HG02759 (cell line): ENCODE results near the gene MGST3.
A peak's percentile ranks its signal among the peaks of the same experiment; 100 is the strongest.
"Not testable (repeated sequence)": the region's sequence is repeated elsewhere in the genome, so short reads cannot be mapped to it uniquely, and the experiment has no call there.

Experiments used
- ATAC-seq: cut with Tn5 transposase; IDR thresholded peaks from one replicate; pipeline ENCODE4 v1.9.1; 2021; ENCODE audit warnings: mild to moderate bottlenecking, moderate library complexity; ENCODE audit not compliant: unreplicated experiment

Gene MGST3

DNA sequence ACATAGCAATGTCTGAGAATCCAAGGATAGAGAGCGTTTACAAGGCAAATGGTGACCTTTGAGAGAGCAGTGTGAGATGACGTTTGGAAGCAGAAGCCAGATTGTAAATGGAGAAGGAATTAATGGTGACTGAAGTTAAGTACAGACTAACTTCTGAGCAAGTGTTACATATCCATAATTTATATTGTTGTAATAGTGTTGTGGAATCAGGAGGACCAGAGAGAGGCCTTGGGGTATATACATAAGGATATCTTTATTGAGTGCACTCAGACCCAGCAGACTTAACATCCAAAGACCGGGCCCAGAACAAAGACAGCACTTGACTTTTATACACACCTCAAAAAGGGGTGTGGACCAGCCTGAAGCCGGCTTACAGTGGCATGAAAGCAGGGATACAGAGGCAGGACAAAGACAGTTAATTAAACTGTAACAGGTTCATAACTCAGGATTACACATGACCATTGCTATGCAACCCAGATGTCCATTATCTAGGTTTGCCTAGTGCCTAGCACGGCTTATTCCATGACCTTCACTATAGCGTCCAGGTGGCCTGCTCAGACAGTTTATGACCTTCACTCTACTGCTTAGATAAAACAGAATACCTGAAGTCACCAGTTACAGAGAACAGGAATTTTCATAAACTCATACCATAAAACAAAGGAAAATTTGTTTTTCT, 2.7 kb upstream of the MGST3 start:
- no peak for ATAC-seq

DNA sequence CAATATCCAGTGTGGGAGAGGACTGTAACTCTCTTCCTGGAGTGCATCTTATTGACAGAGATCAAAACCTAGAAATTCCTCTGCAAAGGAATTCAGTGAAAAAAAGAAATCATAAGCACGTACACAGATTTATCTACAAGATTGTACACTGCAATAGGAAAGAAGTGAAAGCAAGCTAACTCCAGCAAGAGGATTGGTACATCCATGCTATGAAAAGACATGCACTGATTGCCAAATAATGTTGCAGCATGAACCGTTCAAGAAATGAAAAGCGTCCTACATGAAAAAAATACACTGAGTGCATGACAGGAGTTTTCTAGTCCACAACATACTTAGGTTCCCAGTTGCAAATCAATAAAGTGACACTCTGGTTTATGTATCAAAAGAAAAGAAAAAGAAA, 1.9 kb upstream of the MGST3 start:
- no peak for ATAC-seq

DNA sequence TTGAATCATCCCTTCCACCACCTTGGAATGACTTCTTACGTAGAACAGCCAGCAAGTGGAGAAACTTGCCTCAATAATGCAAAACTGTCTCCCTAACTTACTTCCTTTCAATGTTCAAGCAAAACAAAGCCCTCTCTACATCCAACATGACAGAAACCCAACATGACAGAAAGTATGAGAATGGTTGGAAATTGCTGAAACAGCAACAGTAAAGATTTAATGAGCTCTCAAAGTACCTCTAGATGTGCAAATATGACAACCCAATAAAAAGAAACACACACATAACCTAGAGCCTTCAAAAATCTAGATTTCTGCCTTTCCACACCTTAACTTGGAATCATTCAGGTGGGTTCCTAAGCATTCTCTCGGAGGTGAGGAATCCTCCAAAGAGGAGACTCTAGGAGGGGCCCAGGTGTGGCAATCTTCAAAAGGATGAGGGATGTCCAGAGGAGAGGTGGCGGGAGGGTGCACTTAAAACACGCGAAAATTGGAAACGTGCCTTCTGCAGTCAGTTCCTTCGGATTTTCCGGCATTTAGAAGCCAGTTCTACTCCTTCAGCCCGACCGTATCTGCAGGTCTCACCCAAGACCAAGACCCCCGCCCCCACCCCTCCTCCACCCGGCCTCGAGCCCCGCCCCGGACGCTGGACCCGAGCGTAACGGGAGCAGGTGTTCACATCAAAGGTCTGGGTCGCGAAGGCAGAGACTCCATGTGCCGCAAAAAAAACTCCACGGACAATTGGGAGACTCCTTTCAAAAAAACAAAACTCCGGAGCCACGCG, 996 bp upstream of the MGST3 start:
- ATAC-seq = peak; percentile 0

DNA sequence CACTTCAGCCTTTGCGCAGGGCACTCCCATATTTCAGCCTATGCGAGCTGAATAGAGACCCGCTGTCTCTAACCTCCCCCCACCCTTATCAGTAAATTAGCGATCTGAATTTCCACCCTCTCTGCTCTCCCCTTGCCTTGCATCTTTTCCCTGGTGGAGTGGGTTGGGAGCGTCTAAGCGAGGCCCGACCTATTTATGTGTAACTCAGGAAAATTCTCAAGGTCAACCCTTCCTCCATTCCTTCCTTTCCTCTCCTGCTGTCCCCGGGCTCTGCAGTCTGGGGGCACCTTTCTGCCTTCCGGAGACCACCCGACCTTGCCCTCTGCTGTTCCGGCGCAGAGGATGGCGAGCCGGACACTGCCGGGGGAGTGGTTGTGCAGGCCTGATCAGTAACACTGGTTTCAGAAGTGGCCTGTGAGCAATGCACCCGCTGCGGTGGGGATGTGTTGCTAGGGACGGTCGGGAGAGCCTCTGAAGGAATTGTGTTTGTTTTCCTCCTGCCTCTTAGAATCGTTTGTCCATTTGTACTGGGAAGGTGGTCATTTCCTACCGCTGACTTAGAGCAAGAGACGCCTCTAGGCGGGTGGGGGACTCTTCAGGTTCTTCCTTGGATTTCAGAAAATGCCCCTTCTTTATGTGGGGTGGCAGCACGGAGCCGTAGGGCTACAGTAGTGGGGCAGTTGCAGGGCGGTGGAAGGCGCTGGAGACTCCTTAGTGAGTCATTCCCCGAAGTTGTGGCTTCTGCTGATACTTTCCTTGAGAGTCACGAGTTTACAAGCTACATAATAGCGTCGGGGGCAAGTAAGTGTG, 513 bp downstream of the MGST3 start:
- ATAC-seq = peak; percentile 35

DNA sequence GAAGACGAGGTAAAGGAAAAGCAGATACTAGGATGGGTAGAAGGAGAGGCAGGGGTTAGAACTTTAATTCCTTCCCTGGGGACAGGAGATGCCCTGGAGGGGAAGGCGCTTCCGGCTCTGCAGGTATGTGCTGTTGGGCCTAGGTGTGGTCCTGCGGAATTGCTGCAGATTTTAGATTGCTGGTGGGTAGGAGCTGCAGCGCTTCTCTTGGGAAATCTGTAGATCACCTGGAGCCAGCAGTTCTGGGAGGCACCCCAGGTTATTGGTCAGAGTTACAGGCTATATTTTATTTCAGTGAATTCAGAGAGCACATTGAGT, 1.1 kb downstream of the MGST3 start:
- ATAC-seq = no peak

DNA sequence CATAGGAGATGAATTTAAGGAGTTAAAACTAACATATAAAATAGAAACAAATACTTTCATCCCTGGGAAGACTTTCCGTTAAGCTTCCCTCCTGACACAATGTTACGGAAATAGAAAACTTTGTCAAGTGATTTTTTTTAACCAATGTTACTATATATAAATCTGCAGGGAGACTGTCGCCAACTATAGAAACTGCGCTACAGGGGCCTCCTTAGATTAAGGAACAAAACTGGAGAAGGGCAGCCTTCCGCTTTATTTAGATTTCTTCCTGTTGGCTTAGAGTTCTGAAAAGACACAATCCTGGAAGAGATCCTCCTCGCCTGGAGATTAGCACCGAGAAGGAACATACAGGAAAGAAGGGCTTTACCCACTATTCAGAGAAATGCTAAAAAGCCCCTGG, 1.5 kb downstream of the MGST3 start:
- ATAC-seq = no peak

DNA sequence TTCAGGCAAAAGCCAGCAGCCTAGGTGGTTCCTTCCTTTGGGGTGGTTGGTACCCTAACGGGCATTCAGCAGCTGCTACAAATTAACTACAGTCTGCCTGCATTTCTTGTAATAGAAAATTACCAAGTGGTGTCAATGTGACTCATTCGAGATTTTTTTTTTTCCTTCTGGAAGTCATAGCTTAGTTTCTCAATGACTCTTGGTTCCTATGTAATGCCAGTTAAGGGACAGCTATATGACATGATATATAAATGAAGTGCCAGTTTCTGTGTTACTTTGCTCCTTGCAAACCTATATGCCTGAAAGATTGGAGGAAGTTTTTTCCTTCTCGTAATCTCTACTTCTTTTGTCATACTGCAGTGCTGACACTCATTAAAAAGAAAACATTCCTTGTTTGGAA, 2.6 kb downstream of the MGST3 start:
- peak; percentile 7 for ATAC-seq

DNA sequence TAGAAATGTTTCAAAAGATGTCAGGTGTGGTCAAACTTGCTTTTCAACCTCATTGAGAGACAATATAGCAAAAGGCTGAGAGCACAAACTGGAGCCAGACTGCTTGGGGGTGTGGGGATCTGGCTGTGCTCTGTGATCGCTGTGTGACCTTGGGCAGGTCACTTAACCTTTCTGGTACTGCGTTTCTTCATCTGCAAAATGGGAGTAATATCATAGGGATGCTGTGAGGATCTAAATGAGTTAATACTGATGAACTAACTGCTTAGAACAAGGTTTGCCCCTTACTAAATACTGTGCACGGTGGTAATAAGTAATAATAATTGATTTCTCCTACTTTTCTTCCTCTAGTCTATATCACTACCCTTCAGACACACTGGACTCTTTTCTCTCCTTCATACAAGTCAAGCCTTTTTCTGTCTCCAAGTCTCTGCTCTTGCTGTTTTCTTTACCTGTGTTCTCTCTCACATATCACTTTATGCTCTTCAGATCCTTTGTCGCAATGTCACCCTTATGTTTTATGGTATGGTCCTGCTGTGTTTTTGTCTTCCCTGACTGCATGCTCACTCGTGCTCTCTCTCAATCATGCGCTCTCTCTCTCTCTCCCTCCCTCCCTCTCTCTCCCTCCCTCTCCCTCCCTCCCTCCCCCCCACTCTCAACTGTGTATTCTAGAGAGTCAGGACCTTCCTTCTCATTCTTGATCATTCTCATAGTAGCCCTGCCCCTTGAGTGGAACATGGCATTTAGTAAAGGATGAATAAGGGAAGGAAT, 3.3 kb downstream of the MGST3 start:
- no peak for ATAC-seq

DNA sequence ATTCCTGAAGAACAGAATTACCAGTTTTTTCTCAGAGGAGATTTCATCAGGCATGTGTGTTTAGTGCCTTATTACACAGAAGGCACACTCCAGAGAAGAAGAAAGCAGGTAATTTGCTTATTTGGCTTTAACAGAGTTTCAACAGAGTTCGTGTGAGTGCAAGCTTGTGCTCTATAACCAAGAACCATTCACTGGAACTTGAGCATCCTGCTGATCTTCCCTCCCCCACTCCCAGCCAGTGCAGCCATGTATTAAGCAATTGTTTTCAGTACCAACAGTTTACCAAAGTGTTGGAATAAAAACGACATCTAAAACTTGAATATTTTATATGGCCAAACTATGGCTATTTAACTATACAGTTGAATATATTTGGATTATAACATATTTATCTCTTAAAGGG, 4.3 kb downstream of the MGST3 start:
- no peak for ATAC-seq

DNA sequence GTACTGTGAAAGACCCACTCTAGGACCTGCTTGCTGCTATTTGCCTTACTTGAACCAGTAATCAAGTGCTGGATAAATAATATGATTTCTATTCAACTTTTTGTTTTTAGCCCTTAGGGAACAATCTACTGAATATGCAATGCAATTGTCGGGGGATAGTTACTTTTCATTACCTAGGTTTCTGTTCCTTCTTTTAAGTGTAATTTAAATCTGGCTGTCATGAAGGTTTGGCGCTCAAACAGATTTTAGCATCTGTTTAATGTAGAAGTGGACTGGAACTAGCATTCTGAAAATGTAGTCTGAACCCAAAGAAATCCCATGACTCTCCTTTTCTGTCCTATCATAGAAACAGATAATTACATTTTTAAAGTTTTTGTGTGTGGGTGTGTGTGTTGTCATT, 4.8 kb downstream of the MGST3 start:
- ATAC-seq = no peak

DNA sequence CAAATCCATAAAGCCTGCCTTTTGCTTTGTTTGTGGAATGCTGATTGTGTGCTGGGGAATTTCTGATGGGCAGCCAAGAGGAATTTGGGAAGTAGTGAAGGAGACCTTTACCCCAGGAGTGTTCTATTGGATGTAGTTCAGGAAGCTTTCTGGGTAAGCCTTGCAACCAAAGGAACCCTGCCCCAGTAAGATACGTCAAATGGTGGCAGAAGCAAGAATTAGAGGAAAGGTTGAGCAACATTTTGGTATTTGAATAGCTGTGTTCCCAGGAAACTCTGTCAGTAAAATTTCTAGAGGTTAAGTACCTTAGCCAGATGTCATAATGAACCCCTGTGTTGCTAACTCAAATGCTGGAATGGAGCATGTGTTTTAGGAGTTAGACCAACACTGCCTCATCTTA, 6.4 kb downstream of the MGST3 start:
- ATAC-seq = no peak

DNA sequence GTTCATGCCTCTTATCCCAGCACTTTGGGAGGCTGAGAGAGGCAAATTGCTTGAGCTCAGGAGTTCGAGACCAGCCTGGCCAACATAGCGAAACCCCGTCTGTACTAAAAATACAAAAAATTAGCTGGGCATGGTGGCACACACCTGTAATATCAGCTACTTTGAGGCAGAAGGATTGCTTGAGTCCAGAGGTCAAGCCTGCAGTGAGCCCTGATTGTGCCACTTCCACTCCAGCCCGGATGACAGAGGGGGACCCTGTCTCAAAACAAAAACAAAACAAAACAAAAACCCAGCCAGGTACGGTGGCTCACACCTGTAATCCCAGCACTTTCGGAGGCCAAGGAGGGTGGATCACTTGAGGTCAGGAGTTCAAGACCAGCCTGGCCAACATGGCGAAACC, 7.2 kb downstream of the MGST3 start:
- not testable (repeated sequence) for ATAC-seq

DNA sequence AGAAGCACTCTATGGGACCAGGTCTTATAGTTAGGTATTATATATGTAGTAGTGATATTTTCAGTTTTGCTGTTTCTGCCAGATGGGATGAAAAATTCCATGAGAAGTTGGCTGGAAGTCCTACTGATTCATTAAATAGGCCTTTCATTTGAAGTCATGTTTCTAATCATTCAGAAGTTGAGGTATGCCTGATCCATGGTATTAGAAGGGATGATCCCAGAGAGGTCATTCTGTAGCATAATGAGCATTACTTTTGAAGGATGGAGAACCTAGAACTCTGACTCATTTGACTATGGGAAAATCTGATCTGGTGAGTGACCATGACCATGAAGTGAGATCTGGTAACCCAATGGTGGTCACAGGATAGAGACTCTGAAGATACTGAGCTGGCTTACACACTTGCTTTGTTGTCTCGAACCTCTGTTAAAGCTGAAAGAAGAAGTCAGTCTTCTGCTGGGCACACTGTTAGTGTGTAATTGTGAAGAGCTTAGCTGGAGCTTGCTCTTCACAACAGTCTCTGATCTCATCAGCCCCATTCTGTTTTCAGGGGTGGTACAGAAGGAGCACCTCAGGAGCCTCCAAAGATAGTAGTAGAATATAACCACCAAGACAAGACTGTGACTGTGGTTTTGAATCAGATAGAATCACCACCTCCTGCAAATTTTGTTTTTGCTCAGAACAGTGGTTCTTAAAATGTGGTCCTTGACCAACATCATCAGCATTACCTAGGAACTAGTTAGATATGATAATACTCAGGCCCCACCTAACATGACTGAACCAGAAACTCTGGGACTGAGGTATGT, 9.0 kb downstream of the MGST3 start:
- no peak for ATAC-seq

DNA sequence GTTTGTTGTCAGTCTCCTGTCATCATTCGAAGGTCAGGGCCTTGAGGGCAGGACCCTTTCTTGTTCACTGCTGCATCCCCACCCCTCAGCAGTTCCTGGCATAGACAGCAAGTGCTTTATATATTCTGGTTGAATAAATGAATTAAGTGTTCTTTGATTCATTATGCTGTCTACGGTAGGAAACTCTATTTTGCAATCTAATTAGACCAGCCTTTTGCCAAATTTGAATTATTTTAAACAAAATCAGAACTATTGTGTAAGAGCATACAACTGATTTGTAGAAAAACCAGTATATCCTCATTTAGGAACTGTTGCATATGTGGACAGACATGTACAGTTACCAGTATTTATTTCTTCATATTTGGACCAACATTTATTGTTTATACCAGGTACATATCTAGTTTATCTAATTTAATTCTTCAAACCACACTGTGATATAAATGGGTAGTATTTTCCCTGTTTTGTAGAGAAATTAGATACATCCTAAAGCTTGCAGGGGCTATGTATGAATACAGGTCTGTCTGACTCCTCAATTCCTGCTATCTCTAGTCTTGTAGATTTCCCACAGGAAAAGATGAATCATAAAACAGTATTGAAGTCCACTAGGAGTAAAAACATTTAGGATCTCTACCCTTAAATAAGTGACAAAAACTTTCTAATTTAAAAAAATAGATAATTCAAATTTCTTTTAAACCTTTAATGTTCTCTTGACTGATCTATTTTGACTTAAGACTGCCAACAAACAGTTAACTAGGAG, 10.4 kb downstream of the MGST3 start:
- ATAC-seq = no peak

DNA sequence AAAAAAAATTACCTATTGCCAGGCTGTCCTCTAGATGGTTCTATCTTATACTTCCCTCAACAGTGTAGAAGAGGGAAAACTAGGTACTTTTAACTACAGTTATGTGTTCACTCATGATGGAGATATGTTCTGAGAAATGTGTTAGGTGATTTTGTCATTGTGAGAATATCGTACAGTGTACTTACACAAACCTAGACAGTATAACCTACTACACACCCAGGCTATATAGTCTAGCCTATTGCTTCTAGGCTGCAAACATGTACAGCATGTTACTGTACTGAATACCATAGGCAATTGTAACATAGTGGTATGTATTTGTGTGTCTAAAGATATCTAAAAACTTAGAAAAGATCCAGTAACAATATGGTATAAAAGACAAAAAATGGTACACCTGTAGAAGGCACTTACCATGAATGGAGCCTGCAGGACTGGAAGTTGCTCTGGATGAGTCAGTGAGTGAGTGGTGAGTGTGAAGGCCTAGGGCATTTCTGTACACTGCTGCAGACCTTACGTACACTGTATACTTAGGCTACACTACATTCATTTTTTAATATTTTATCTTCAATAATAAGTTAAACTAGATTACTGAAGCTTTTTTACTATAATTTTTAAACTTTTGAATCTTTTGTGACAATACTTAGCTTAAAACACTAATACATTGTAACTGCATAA, 13.2 kb downstream of the MGST3 start:
- ATAC-seq = no peak

DNA sequence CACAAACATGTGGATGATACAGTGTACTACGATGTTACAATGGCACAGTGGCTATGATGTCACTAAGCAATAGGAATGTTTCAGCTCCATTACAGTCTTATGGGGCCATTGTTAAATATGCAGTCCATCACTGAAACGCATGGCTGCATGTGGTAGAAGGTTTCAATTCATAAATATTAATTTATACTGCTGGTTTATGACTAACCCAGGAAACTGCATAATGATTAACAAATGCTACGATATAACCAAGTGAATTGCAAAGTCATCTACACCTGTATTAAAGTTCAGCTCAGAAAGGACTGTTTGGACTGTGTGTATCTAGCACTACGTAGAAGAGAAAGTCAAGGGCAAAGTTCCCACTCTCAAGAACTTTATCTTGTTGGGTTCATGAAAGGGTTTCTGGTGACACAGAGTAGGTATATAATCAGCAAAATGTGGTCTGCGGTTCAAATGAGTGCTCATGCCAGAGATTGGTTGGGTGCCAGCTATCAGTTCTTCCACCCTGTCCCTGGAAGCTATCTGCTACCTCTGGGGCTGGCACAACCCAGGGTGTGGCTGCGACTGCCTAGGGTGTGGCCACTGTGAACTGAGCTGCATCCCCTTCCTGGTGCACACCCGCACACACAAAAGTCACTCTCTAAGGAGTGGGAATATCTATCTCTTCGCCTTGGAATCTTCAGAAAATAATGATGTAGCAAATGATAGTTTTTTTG, 14.8 kb downstream of the MGST3 start:
- peak; percentile 53 for ATAC-seq

DNA sequence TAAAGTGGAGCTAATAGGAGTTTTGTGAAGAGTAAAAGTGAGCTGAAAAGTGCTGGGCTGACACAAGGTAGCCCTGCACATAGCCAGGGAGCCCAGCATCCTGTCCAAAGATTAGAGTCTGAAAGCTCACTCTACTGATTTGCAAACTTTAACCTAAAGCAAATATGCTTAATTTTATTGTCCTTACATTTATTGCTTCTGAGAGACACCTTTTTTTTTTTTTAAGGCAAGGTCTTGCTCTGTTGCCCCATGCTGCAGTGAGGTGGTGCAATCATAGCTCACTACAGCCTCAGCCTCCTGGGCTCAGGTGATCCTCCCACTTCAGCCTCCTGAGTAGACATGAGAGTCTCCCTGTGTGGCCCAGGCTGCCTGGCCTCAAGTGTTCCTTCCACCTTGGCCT, 16.5 kb downstream of the MGST3 start:
- no peak for ATAC-seq

DNA sequence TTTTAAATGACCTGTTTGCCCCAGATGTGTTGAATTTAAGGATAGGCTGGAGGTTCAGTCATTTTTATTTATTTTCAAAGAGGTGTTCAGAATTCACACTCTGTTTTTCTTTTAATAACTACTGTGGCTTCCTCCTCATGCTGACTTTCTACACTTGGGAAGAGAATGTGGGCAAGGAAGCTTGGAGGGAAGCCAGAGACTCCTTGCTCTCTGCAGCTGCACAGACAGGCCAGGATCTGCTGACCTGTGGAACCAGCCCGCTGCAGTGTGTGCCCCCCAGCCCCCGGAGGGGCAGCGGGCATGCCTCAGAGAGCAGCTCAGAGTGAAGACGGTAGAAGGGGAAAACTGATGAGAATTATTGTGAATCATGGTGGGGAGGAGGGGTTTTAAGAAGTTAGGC, 16.9 kb downstream of the MGST3 start:
- no peak for ATAC-seq
